GM18511 (cell line): Measurements from ENCODE around the gene TTK.

Experiments used
- ATAC-seq: cut with Tn5 transposase; IDR thresholded peaks from one replicate; pipeline ENCODE4 v1.9.1; 2021; ENCODE audit warnings: mild to moderate bottlenecking, moderate library complexity; ENCODE audit not compliant: unreplicated experiment

The TTK gene

DNA sequence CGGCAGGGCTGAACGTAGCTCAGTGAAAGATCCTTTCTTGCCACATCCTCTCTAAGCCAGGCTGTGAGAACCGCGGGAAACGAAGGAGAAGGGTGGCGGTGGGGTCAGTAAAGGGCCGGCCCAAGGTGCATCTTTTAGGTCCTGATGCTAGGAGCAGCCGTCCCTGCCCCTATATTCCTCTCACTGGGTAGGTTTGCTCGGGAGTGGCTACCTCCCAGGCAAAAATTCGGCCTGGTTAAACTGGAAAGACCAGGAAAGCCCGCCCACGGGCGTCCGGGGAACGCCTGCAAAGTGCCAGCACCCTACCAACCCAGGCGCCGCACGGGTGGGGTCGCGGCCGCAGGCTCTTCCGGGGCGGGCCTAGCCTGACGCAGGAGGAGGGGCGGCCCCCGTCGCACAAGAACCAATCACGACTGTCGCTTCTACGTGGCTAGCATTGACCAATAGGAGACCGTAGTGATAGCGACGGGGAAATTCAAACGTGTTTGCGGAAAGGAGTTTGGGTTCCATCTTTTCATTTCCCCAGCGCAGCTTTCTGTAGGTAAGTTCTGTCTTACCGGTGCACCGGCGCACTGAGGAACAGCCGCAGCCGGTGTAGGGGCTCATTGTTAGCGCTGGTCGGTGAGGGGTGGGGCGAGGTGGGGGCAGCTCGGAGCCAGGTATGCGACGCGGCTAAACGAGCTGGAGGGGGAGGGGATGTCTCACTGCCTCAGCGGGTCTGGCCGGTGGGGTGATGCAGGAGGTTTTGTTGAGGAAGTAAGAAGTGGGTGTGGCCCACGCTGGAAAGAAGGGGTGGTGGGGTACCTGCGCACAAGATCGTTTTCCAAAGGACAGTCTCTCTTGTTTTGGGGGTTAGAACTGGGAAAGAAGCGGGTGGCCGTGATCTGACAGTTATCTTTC is at the start of gene TTK:
Gene TTK (plus strand): TSS at position 477 of the 900 bp plus-strand sequence. CDS start 1,195 bp downstream, outside the sequence.
- peak; percentile 100 for ATAC-seq

DNA sequence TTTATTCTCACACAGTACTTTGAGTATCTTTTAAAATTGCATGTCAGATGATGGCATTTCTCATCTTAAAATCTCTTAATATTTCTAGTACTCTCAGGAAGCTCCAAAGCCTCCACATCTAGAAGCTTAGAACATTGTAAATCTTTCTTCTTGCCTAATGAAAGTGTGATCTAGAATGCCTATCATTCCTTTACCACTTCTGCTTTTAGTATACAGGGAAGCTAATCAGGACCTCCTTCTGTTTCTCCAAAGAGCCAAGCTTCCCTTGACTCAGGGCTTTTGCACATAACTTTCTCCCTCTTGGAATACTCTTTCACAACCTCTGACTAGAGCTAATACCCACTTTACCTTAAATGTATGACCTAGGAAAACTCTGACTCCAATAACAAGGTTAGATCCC is 49.6 kb upstream of the TTK start:
- ATAC-seq = no peak

DNA sequence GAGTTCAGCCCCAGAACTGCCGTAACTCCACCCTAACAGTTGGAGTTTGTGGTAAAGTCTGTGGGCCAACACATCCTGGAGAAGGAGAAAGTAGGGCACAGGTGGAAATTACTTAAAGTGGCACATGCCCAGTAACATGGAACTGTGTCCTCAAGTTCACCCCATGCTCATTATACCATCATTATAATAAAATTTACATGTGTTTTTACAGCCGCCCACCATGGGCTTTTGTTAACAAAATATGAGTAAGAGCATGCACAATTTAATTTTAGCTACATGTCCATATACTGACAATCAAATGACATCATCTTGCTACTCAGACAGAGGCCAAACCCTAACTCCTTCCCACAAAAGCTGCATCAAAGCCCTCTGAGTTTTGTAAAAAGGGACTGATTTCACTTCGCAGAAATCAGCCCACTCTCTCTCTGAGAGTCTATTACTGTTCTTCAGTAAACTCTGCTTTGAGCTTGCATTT is 39.8 kb upstream of the TTK start:
- ATAC-seq = no peak

DNA sequence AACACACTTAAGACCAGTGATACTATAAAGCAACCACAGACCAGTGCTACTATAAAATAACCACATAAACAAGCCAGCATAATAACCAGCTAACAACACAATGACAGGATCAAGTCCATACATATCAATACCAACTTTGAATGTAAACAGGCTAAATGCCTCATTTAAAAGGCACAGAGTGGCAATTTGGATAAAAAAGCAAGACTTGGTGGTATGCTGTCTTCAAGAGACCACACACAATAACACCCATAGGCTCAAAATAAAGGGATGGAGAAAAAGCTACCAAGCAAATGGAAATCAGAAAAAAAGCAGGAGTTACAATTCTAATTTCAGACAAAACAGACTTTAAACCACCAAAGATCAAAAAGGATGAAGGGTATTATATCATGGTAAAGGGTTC is 37.3 kb upstream of the TTK start:
- no peak for ATAC-seq

DNA sequence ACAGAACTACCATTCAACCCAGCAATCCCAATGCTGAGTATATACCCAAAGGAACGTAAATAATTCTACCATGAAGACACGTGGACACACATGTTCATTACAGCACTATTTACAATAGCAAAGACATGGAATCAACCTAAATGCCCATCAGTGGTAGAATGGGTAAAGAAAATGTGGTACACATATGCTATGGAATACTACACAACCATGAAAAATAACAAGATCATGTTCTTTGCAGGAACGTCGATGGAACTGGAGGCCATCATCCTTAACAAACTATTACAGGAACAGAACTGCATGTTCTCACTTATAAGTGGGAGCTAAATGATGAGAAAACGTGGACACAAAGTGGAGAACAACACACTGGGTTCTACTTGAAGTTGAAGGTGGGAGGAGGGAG is 34.7 kb upstream of the TTK start:
- no peak for ATAC-seq

DNA sequence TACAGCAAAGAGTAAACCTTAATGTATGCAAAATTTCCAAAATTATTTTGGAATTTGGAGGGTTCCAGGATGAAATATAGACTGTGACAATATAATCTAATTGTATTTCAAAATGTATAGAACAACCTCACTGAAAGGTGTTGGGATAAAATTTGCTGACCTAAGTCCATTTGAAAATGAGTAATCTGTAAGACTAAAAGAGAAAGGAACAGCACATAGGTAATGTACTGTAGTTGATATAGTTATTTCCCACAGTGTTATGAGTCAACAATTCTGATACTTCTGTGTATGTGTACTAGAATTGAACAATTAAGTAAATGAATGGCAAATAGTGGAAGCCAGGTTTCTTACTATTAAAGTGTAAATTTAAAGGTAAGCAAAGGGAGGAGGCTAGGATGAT is 33.3 kb upstream of the TTK start:
- ATAC-seq = no peak

DNA sequence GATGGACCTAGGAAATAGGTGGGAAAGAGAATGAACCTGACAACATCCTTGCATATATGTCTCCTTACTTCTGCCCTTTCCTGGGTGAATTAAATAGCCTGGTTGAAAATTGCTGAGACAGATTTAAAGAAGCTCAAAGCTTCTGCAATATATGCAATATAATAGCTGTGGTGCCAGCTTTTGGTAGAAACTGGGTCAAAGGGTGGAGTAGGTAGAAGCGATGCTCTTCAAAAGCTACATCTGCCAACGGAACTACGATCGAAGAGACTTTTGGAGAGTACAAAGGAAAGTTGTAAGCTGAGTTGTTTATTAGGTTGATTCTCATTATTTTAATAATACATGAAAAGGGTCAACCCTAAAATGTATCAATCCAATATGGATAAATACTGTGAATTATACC is 22.8 kb upstream of the TTK start:
- no peak for ATAC-seq

DNA sequence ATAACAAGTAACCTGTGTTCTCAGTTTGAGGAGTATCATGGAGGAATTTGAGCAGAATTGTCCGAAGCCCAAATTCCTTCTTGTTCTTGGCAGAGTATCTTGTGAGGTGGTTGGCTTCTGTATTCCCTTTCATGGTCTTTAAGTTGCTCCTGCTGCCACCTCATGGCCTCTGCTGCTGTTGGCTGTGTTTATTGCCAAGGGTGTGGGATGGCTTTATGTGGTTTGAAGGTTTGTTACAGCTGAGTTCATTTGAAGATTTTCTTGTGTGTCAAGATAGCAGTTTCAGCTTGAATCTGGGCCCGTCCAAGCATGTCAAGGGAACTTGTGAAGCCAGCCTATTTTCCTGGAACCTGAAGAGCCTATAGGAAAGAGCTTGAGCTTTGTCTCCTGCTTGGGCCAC is 20.2 kb upstream of the TTK start:
- ATAC-seq = peak; percentile 75

DNA sequence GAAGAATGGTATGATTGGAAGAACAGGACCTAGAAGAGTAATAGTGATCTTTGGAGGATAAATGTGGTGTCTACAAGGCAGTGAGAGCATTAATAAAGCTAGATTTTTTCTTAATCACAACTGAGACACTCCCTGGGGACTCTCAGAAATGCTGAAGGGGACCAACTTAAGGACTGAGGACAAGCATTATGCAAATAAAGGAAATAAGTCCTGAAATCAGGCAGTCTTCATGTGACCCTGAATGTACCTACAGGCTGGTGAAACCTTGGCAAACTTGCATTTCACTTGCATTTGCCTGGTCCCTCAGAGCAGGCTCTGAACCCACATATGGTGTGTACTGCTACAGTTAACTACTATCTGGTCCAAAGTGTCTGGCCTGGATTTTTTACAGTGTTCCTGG is 19.3 kb upstream of the TTK start:
- ATAC-seq = peak; percentile 46

DNA sequence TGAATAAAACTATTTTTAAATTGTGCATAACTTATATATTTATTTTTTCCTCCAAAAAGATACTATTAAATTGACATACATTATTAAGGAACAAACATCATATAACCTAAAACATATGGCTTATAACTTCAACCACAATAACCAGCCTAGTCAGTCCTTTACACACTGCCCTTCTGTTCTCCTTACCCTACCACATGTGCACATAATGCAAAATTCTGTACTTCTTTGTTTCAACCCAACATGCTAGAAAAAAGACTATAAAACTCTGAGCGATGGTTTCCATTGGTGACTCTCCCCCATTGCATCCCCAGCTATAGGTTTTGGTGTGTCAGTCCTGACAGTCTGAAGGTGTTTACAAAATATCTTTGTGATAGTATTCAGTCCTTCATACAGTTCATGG is 14.8 kb upstream of the TTK start:
- ATAC-seq = no peak

DNA sequence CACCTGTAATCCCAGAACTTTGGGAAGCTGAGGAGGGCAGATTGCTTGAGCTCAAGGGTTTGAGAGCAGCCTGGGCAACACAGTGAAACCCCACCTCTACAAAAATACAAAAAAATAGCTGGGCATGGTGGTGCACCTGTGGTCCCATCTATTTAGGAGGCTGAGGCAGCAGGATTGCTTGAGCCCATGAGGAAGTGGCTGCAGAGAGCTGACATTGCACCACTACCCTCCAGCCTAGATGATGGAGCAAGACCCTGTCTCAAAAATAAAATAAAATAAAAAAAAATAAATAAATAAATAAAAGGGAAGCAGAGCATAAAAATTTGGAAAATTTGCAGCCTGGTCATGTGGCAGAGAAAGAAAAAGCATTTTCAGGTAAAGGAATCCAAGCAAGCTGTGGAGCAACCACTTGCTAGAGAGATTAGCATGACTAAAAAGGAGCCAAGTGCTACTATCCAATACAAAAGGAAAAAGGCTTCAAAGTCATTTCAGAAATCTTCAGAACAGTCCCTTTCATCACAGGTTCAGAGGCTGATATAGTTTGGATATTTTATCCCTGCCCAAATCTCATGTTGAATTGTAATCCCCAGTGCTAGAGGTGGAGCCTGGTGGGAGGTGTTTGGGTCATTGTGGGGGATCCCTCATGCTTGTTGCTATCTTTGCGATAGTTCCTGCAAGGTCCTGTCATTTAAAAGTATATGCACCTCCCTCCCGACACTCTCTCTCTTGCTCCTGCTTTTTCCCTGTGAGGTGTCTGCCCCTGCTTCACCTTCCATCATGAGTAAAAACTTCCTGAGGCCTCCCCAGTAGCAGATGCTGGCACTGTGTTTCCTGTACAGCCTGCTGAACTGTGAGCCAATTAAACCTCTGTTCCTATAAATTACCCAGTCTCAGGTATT is 11.2 kb upstream of the TTK start:
- no peak for ATAC-seq

DNA sequence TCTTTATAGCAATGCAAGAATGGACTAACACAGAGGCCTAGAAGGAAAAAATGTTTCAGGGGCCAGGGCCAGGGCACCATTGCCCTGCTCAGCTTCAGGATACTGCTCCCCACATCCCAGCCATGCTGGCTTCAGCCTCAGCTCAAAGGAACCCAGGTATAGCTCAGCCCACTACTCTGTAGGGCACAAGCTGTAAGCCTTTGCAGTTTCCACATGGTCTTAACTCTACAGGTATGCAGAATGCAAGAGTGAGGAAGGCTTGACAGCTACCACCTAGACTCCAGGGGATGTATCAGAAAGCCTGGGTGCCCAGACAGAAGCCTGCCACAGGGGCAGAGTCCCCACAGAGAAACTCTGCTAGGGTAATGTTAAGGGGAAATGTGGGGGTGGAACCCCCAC is 10.5 kb upstream of the TTK start:
- ATAC-seq = no peak

DNA sequence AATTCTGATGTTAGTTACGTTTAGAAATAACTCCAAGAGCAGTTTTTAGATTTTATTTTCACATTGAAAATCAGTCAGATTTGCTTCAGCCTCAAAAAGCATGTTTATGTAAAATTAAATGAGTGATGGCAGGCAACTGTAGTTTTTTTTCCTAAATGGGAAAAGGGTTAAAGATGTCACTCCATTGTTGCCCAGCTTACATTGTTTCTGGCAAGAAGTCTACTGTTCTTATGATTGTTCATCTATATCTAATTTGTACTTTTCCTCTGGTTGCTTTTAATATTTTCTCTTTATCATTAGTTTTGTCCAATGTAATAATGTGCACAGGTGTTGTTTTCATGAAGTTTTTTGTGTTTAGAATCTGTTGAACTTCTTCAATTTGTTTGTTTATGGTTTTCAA is 6.7 kb upstream of the TTK start:
- no peak for ATAC-seq

DNA sequence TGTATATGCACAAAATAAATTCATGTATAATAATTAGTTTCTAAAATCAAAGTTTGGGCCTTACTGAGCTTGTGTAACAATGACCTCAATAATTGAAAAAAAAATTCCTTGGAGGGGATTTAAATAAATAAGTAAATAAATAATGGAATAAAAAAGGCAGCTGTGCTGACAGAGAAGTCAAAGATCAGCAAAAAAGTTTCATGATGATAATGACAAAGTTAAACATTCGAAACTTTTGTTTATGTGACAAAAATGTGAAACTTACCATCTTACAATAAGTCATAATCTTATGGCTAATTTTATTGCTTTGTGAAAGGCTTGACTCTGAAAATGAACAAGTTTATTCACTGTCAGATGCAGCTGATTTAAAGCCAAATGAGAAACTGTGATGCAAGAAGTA is 3.1 kb upstream of the TTK start:
- ATAC-seq = no peak

DNA sequence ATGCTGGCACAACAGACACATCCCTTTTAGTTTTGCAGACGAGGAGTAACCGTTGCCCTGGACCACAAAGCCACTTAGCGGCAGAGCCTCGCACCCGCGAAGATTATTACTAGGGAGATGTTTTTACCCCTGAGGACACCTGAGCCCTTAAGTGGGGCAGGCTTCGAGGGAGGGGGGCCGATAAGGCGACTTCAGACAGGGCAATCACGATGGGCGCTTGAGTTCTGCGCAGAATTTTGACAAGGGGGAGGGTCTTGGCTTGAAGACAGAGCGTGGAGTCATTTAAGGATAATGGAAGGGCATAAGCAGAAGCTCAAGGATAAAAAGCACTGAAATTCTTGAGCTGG is 650 bp upstream of the TTK start:
- peak; percentile 29 for ATAC-seq

DNA sequence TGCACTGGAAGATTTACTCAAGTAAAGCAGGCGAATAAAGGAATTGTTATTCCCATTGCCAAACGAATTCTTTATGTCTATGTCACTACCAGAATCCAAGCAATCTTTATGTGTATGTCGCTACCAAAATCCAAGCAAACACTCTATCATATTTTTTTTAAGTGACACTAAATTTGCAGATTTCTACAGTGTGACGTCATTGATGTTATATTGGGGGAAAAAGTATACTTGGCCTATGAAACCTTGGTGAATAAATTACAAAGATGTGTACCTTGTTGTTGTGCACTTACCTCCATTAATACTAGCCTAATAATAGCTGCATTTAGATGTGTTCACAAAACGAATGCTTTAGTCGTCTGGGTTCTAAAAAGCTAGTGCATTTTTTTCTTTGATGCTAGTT is 957 bp downstream of the TTK start:
- no peak for ATAC-seq

DNA sequence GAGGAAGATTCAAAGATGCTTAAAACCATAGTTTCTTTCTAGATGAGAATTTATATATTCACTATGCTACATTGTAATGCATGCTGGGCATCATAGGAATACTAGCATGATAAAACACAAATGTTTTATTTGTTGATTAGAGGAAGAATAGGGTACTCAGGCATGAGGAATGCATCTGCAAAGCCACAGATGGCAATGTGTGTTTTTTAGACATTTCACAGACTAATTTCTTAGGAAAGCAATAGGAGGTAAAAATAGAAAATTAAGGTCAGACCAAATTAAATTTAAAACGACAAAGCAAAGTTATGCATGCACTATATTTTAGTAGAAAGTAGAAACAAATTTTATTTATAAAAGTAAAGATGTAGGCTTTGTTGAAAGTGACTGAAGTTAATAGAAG is 2.1 kb downstream of the TTK start:
- no peak for ATAC-seq

DNA sequence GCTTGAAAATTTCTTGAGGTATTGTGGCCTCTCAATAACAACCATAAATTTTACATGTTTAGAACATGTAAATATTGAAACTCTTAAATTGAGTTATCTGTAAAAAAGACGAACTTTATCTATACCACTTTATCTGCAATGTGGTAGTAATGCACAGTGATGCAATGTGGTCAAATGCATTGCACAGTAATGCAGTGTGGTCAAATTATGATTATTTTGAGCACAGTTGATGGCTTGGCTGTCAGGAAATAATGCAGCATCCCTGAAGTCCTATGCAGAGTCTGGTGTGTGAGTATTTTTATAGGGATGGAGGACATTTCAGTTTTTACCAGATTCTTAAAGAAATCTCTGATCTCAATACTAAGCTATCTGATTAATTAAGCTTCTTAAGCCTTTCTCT is 5.1 kb downstream of the TTK start:
- no peak for ATAC-seq

DNA sequence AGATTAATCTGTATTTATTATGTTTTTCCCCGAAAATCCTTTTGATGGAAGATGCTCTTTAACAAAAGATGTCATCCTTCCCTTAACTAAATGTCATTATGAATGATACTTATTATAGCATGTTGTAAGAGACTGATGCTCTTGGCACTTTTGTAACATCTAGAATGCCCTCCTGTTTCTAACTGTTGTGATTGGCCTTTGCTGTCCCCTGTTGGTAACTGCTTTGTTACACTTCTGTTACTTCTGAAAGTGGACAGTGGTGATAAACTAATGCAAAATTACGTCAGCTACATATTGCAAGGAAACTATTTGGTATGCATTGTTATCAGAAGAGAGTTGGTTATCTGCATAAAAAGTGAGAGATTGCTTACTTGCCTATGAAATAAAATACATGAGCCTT is 5.8 kb downstream of the TTK start:
- no peak for ATAC-seq

DNA sequence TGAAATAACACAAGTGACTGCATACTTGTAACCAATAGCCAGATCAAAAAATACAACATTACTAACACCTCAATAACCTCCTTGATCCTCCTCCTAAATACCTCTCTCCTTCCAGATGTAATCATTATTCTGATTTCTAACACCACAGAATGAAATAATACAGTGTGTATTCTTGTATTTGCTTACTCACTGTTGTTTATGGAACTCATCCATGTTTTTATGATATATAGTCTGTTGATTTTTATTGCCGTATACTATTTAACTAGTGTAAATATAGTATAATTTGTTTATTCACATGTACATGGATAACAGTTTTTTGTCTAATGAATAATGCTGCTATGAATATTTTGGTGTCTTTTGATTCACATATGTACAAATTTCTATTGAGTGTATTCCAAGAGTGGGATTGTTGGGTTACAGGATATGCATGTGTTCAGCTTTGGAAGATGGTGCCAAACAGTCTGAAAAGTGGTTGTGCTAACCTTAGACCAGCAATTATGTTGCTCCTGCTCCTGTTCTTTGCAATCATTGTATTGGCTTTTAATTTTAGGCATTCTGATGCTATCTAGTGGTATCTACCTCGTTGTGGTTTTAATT is 11.5 kb downstream of the TTK start:
- no peak for ATAC-seq

DNA sequence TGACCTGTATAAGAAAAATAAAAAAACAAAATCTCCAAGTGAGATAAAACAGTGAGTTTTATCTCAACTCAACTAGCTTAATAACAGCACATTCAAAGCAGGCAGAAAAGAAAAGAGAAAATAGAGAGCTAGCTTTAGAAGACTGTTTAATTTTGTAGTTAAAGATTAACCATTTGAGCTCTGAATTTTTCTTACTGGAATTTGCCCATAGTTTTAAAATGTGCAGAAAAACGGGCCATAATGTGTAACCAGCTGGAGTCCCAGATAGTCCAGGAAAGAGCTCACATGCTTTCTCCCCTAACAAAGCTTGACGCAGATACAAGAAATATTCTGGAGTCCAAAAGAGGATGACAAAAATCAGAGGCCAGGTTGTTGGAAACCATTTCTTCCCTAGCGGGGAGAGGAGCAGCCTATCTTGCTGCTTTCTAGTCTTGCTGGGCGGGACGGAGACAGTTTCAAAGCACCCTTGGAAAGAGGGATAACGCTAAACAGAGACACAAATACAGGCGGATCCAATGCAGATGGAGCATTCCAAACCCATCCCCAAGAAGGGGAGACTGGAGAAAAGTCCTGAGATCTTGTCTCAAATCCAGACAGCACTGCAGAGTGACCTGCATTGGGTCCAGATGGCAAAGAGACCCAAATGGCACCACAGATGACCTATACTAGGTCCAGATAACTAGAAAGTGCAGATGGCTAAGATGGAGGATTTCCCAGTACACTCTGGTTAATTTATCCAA is 16.1 kb downstream of the TTK start:
- ATAC-seq = no peak
